Prostate gland (tissue), 2 donors: ENCODE measurements around the gene ADARB2. TPM values are rescaled to one million over a fixed set of nuclear protein-coding genes. Genes with fewer than 3 reads are reported as not detected.

Experiments used
- DNase-seq: peaks from one replicate; pipeline ENCODE4 v3.0.0-alpha.2; 2019; ENCODE audit warnings: low spot score
- H3K27ac ChIP-seq, 2 donors: fragments of 200-600 bp; sonication (generic); 2 replicates each; pipeline ENCODE4 v1.5.1; 2017 to 2019
- H3K27me3 ChIP-seq: fragments of 200-600 bp; sonication (generic); replicated peaks from 2 replicates; pipeline ENCODE4 v1.5.1; 2019; ENCODE audit not compliant: insufficient read depth
- H3K36me3 ChIP-seq, 2 donors: fragments of 200-600 bp; sonication (generic); 1 replicate in 1 of 2; 2 replicates in 1 of 2; pipeline versions ENCODE4 v1.5.1 to v1.8.1; 2017 to 2019
- H3K4me1 ChIP-seq: fragments of 200-600 bp; sonication (generic); replicated peaks from 2 replicates; pipeline ENCODE4 v1.5.1; 2019
- H3K4me3 ChIP-seq, 2 donors: fragments of 200-600 bp; sonication (generic); 2 replicates each; pipeline ENCODE4 v1.5.1; 2017 to 2019
- H3K9me3 ChIP-seq: fragments of 200-600 bp; sonication (generic); 2 replicates; pipeline ENCODE4 v1.5.1; 2017
- CTCF ChIP-seq, 4 experiments: fragments of 200-600 bp in 2 of 4; fragments of 450-650 bp in 2 of 4; sonication (generic) in 2 of 4; IDR thresholded peaks; 1 replicate in 3 of 4; 2 replicates in 1 of 4; pipeline ENCODE4 v1.5.1; 2016 to 2019; ENCODE audit warnings: antibody characterized with exemption in 4 of 4, mild to moderate bottlenecking in 2 of 4, moderate library complexity in 2 of 4
- POLR2A ChIP-seq: fragments of 450-650 bp; IDR thresholded peaks from one replicate; pipeline ENCODE4 v1.6.1; 2016; ENCODE audit warnings: antibody characterized with exemption, mild to moderate bottlenecking
- POLR2AphosphoS5 ChIP-seq: sonication (generic); formaldehyde crosslinking; IDR thresholded peaks from one replicate; pipeline ENCODE4 v1.6.1; 2017; ENCODE audit warnings: antibody characterized with exemption
- WGBS: methylation state at CpG from one replicate; pipeline ENCODE4 v1.1.5; 2018; 5-methylcytosine and 5-hydroxymethylcytosine counted together
- intact Hi-C: fragments of 100-400 bp; cut with DNase I; formaldehyde crosslinking; loops from one replicate; pipeline ENCODE4 v1.14.2; 2022
- total RNA-seq, 2 donors: library from RNA; depleted of rRNA; stranded (reverse); fragments of >200 nt; gene quantifications; one replicate each; pipeline ENCODE4 v1.1.0, GENCODE V29; 2016

ADARB2 gene
- total RNA-seq, 2 donors from 2014 or later: 0.36 to 10.5 TPM

GRCh38 chr10:1130226-1130625, 607.1 kb downstream of the ADARB2 start:
- Histone ChIP-seq H3K27ac (no peak overlapping the region), H3K4me1 (no peaks in the 10 kb centered on the region), H3K4me3 (no peak overlapping the region), H3K36me3 (peaks cover 0 to 21% of the 10 kb centered on the region in 2 donors), H3K9me3 (no peaks in the 10 kb centered on the region), H3K27me3 (no peaks in the 10 kb centered on the region)
- WGBS: 95% methylated on average over 10 of the region's 10 CpGs
- intact Hi-C loops: no loop called here
- no peak for DNase-seq
- TF ChIP-seq POLR2AphosphoS5 (no peak), POLR2A (no peak), CTCF (IDR thresholded peaks at IDR 0.05) (no peak)

- H3K36me3 ChIP-seq: peaks cover 0 to 24% of the 10 kb centered on the region in 2 donors
- no peaks in the 10 kb centered on the region for H3K4me1 ChIP-seq
- DNase-seq: no peak
- H3K4me3 ChIP-seq: no peak overlapping the region
- H3K27me3 ChIP-seq: no peaks in the 10 kb centered on the region
- H3K9me3 ChIP-seq: no peaks in the 10 kb centered on the region
- no peak overlapping the region for H3K27ac ChIP-seq
- 98% methylated on average over 21 of the region's 21 CpGs for WGBS
- intact Hi-C loops: no loop called here
- TF ChIP-seq CTCF (IDR thresholded peaks at IDR 0.05): no peak
- TF ChIP-seq POLR2AphosphoS5: no peak
- TF ChIP-seq POLR2A: no peak
These were observed 608.7 kb downstream of the ADARB2 start for GRCh38 chr10:1128649-1129048.

GRCh38 chr10:1128115-1128514, 609.2 kb downstream of the ADARB2 start:
- peaks cover 0 to 24% of the 10 kb centered on the region in 2 donors for H3K36me3 ChIP-seq
- intact Hi-C loops: no loop called here
- H3K9me3 ChIP-seq: no peaks in the 10 kb centered on the region
- H3K27ac ChIP-seq: no peak overlapping the region
- no peak for DNase-seq
- no peaks in the 10 kb centered on the region for H3K4me1 ChIP-seq
- no peak overlapping the region for H3K4me3 ChIP-seq
- TF ChIP-seq CTCF (IDR thresholded peaks at IDR 0.05) (no peak), POLR2AphosphoS5 (no peak), POLR2A (no peak)
- no peaks in the 10 kb centered on the region for H3K27me3 ChIP-seq
- WGBS: 78% methylated on average over 2 of the region's 2 CpGs

- H3K4me1 ChIP-seq: no peaks in the 10 kb centered on the region
- H3K27me3 ChIP-seq: no peaks in the 10 kb centered on the region
- H3K9me3 ChIP-seq: no peaks in the 10 kb centered on the region
- TF ChIP-seq POLR2AphosphoS5 (no peak), CTCF (IDR thresholded peaks at IDR 0.05) (no peak), POLR2A (no peak)
- DNase-seq: no peak
- WGBS: 80% methylated on average over 14 of the region's 15 CpGs
- no peak overlapping the region for H3K27ac ChIP-seq
- intact Hi-C loops: no loop called here
- H3K4me3 ChIP-seq: no peak overlapping the region
- H3K36me3 ChIP-seq: peaks cover 0 to 24% of the 10 kb centered on the region in 2 donors
These were observed 609.7 kb downstream of the ADARB2 start for GRCh38 chr10:1127629-1128028.
